Esophagus squamous epithelium (tissue), 4 donors: ENCODE measurements around the gene KIF26B.

Experiments used
- POLR2A ChIP-seq, 4 donors: fragments of 450-650 bp; IDR thresholded peaks; one replicate each; pipeline ENCODE4 v1.6.1; 2017; ENCODE audit warnings: antibody characterized with exemption in 4 of 4, mild to moderate bottlenecking in 4 of 4, moderate library complexity in 3 of 4
- TF ChIP-seq, protein P1 (sequence below), 6 experiments: fragments of 450-650 bp in 4 of 6; fragments of 200-600 bp in 2 of 6; sonication (generic) in 2 of 6; IDR thresholded peaks; one replicate each; pipeline ENCODE4 v1.5.1; 2016 to 2019; ENCODE audit warnings: antibody characterized with exemption in 6 of 6, mild to moderate bottlenecking in 4 of 6, moderate library complexity in 4 of 6

DNA sequence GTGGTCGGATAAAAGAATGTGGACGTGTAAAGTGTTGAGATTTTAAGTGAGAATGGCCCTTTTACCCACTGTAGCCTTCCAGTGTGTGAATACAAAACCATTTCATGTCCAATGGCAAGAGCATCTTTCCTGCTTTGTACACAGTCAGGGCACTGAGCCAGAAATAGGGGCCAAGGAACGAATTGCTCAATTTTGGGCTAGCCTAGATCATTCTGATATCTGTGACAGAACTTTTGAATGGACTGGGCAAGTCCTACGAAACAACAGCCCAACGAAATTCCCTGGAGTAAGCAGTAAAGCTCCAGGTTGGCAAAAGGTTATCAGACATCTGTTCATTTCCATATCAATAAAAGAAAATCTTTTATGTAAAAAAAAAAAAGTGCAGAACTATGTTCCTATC is 5.5 kb downstream of the KIF26B start:
- TF ChIP-seq, protein P1, sequence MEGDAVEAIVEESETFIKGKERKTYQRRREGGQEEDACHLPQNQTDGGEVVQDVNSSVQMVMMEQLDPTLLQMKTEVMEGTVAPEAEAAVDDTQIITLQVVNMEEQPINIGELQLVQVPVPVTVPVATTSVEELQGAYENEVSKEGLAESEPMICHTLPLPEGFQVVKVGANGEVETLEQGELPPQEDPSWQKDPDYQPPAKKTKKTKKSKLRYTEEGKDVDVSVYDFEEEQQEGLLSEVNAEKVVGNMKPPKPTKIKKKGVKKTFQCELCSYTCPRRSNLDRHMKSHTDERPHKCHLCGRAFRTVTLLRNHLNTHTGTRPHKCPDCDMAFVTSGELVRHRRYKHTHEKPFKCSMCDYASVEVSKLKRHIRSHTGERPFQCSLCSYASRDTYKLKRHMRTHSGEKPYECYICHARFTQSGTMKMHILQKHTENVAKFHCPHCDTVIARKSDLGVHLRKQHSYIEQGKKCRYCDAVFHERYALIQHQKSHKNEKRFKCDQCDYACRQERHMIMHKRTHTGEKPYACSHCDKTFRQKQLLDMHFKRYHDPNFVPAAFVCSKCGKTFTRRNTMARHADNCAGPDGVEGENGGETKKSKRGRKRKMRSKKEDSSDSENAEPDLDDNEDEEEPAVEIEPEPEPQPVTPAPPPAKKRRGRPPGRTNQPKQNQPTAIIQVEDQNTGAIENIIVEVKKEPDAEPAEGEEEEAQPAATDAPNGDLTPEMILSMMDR (IDR thresholded peaks at IDR 0.05): no peak
- TF ChIP-seq POLR2A (IDR thresholded peaks at IDR 0.05): no peak
